ENCODE results near the gene DNAJC6.
"Not testable (repeated sequence)": the region's sequence is repeated elsewhere in the genome, so short reads cannot be mapped to it uniquely, and the experiment has no call there.

The DNAJC6 gene

DNA sequence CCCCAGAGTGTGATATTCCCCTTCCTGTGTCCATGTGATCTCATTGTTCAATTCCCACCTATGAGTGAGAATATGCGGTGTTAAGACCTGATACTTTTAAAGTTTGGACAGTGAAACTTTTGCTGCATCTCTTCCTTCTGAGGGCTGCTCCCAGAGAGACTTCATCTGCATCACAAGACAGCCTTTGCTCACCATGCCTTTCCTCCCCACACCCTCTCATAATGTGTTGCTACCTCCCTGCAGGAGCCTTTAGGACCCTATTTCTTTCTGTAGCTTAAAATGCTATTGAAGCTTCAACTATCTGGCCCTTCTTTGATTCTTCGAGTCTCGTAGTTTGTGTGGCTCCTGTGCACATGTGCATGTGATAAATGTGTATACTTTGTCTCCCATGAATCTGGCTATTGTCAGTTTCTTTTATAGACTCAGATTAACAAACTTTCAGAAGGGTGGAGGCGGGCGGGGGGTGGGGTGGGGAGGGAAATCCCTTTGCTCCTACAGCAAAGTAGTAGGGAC lies 134.8 kb downstream of the DNAJC6 start:
- TF ChIP-seq, protein P1, sequence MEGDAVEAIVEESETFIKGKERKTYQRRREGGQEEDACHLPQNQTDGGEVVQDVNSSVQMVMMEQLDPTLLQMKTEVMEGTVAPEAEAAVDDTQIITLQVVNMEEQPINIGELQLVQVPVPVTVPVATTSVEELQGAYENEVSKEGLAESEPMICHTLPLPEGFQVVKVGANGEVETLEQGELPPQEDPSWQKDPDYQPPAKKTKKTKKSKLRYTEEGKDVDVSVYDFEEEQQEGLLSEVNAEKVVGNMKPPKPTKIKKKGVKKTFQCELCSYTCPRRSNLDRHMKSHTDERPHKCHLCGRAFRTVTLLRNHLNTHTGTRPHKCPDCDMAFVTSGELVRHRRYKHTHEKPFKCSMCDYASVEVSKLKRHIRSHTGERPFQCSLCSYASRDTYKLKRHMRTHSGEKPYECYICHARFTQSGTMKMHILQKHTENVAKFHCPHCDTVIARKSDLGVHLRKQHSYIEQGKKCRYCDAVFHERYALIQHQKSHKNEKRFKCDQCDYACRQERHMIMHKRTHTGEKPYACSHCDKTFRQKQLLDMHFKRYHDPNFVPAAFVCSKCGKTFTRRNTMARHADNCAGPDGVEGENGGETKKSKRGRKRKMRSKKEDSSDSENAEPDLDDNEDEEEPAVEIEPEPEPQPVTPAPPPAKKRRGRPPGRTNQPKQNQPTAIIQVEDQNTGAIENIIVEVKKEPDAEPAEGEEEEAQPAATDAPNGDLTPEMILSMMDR (IDR thresholded peaks at IDR 0.05; ENCODE audit: insufficient read depth, missing control alignments) = no peak
- DNase-seq (ENCODE audit: insufficient read length, low spot score) (no peak), FAIRE-seq (no peak)

GRCh38 chr1:65445837-65446236 lies 136.5 kb downstream of the DNAJC6 start:
- TF ChIP-seq, protein P1 (IDR thresholded peaks at IDR 0.05; ENCODE audit: insufficient read depth, missing control alignments) = no peak
- no peak for FAIRE-seq
- no peak for DNase-seq (ENCODE audit: insufficient read length, low spot score)

DNA sequence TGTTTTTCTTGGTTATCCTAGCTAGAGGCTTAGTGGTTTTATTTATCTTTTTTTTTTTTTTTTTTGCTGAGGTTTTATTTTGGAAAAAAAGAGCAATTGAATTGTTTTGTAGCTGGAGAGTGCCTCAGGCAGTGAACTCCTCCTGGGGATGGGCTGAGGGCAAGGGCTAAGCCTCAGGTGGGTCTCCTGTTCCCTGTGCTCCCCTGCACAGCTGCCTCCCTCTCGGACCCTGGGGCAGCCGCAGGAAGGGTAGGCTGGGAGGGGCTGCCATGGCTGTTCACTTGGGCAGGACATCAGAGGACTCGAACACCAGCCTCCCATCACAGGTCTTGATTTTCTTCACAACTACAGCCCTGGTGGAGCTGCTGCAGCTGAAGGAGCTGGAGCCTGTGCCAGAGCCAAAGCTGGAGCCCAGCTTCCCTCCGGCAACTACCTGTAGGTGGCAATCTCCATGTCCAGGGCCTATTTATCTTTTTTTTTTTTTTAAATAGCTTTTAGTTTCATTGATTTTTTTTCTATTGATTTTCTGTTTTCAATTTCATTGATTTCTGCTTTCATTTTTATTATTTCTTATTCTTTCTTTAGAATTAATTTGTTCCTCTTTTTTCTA lies 140.0 kb downstream of the DNAJC6 start:
- TF ChIP-seq, protein P1 (IDR thresholded peaks at IDR 0.05; ENCODE audit: insufficient read depth, missing control alignments) = no peak
- DNase-seq (ENCODE audit: insufficient read length, low spot score) = no peak
- no peak for FAIRE-seq

- not testable (repeated sequence) for FAIRE-seq; DNase-seq (ENCODE audit: insufficient read length, low spot score)
These were observed 146.3 kb downstream of the DNAJC6 start for GRCh38 chr1:65455678-65456077.

- DNase-seq (ENCODE audit: insufficient read length, low spot score) = no peak
- TF ChIP-seq, protein P1 (IDR thresholded peaks at IDR 0.05; ENCODE audit: insufficient read depth, missing control alignments) = no peak
- no peak for FAIRE-seq
These were observed 147.1 kb downstream of the DNAJC6 start for GRCh38 chr1:65456481-65456880.

GRCh38 chr1:65457868-65458267 lies 148.5 kb downstream of the DNAJC6 start:
- TF ChIP-seq, protein P1 (IDR thresholded peaks at IDR 0.05; ENCODE audit: insufficient read depth, missing control alignments) = no peak
- no peak for DNase-seq (ENCODE audit: insufficient read length, low spot score)
- FAIRE-seq = no peak

- DNase-seq (ENCODE audit: insufficient read length, low spot score) (no peak), FAIRE-seq (no peak)
These were observed 149.5 kb downstream of the DNAJC6 start for GRCh38 chr1:65458730-65459396.

More at GRCh38 chr1:65458730-65459396, 149.5 kb downstream of the DNAJC6 start:
- TF ChIP-seq, protein P1 (IDR thresholded peaks at IDR 0.05; ENCODE audit: insufficient read depth, missing control alignments) = no peak
